H1 (cell line): ENCODE results near the gene VWF. TPM values are rescaled to one million over a fixed set of nuclear protein-coding genes. Genes with fewer than 3 reads are reported as not detected.

Source experiments
- CTCF ChIA-PET: fragments of 300-600 bp; sonication (Branson Sonifier 250); formaldehyde crosslinking; loops from one replicate; lab custom pipeline; 2021; ENCODE audit not compliant: partially characterized antibody; lab: Charles Lee
- POLR2A ChIA-PET: fragments of 300-600 bp; sonication (Branson Sonifier 250); formaldehyde crosslinking; loops from one replicate; lab custom pipeline; 2021; ENCODE audit warnings: inconsistent platforms; ENCODE audit not compliant: partially characterized antibody; lab: Charles Lee
- DNase-seq, 2 experiments: peaks; one replicate each; pipeline versions ENCODE4 v3.0.0 to v3.0.0-alpha.2; 2010 to 2022; ENCODE audit warnings: low spot score in 2 of 2, low read depth in 1 of 2, mixed read lengths in 1 of 2
- FAIRE-seq: peaks from 2 replicates; lab custom pipeline; 2011; peaks lifted over from hg19 to GRCh38; lab: Jason Lieb, UNC
- H2AFZ ChIP-seq: 2 replicates; pipeline ENCODE4 v1.8.1; 2012; ENCODE audit warnings: low read length, inconsistent platforms
- H2AK5ac ChIP-seq: 2 replicates; pipeline ENCODE4 v1.6.1; 2013; ENCODE audit warnings: low read depth, low read length
- H2BK120ac ChIP-seq: replicated peaks from 2 replicates; pipeline ENCODE3; 2013; ENCODE audit warnings: low read depth, low read length, inconsistent platforms
- H2BK12ac ChIP-seq: 2 replicates; pipeline ENCODE4 v1.6.1; 2013; ENCODE audit warnings: low read depth, low read length
- H2BK15ac ChIP-seq: 2 replicates; pipeline ENCODE4 v1.6.1; 2013; ENCODE audit warnings: low read length
- H2BK20ac ChIP-seq: 2 replicates; pipeline ENCODE4 v1.6.1; 2013; ENCODE audit warnings: low read length
- H2BK5ac ChIP-seq: 2 replicates; pipeline ENCODE4 v1.6.1; 2013; ENCODE audit warnings: low read depth, low read length
- H3K14ac ChIP-seq: 2 replicates; pipeline ENCODE4 v1.6.1; 2013; ENCODE audit warnings: inconsistent platforms; ENCODE audit not compliant: insufficient read length
- H3K18ac ChIP-seq: 2 replicates; pipeline ENCODE4 v1.6.1; 2013; ENCODE audit warnings: low read length; ENCODE audit errors: extremely low read depth
- H3K23ac ChIP-seq: 2 replicates; pipeline ENCODE4 v1.6.1; 2013; ENCODE audit warnings: inconsistent platforms; ENCODE audit not compliant: insufficient read length
- H3K23me2 ChIP-seq: 2 replicates; pipeline ENCODE4 v1.6.1; 2013; ENCODE audit warnings: low read depth, low read length
- H3K27ac ChIP-seq: 2 replicates; pipeline ENCODE4 v1.6.1; 2011; ENCODE audit warnings: low read depth, low read length, inconsistent platforms
- H3K27me3 ChIP-seq, 4 experiments: replicated peaks in 1 of 4; 1 replicate in 1 of 4; 2 replicates in 3 of 4; pipeline versions ENCODE4 v1.6.1 to v1.8.1; 2011 to 2013; ENCODE audit warnings: low read length in 3 of 4, mild to moderate bottlenecking in 3 of 4, inconsistent platforms in 2 of 4, mixed read lengths in 2 of 4, moderate library complexity in 1 of 4; ENCODE audit not compliant: control insufficient read depth in 3 of 4, insufficient read depth in 3 of 4; ENCODE audit errors: extremely low read depth in 1 of 4
- H3K36me3 ChIP-seq, 4 experiments: 2 replicates each; pipeline versions ENCODE4 v1.6.1 to v1.8.1; 2011 to 2013; ENCODE audit warnings: mild to moderate bottlenecking in 4 of 4, low read length in 3 of 4, moderate library complexity in 2 of 4, control low read depth in 1 of 4, inconsistent platforms in 1 of 4; ENCODE audit not compliant: insufficient read depth in 4 of 4, control insufficient read depth in 2 of 4
- H3K4ac ChIP-seq: replicated peaks from 2 replicates; pipeline ENCODE3; 2013; ENCODE audit warnings: low read length, low read depth, mixed read lengths, inconsistent platforms; ENCODE audit not compliant: insufficient read length
- H3K4me1 ChIP-seq, 4 experiments: replicated peaks in 1 of 4; 1 replicate in 1 of 4; 2 replicates in 3 of 4; pipeline versions ENCODE4 v1.6.1 to v1.8.1; 2011 to 2013; ENCODE audit warnings: low read length in 3 of 4, inconsistent platforms in 2 of 4, mixed read lengths in 1 of 4; ENCODE audit not compliant: insufficient read depth in 4 of 4, control insufficient read depth in 3 of 4
- H3K4me2 ChIP-seq, 2 experiments: 2 replicates each; pipeline versions ENCODE4 v1.6.1 to v1.8.1; 2011 to 2013; ENCODE audit warnings: low read depth in 2 of 2, low read length in 2 of 2, control low read depth in 1 of 2, inconsistent platforms in 1 of 2, mild to moderate bottlenecking in 1 of 2; ENCODE audit not compliant: insufficient read depth in 1 of 2
- H3K4me3 ChIP-seq, 4 experiments: fragments of 200-600, 300-600 bp in 1 of 4; sonication (generic), shearing (Covaris generic), sonication (Bioruptor Twin) in 1 of 4; 2 replicates each; pipeline versions ENCODE4 v1.5.1 to v1.8.1; 2011 to 2016; ENCODE audit warnings: low read length in 4 of 4, low read depth in 3 of 4, control low read depth in 2 of 4, inconsistent platforms in 2 of 4, mild to moderate bottlenecking in 2 of 4, mixed read lengths in 1 of 4, moderate library complexity in 1 of 4; ENCODE audit not compliant: insufficient read depth in 2 of 4; ENCODE audit errors: extremely low read depth in 1 of 4
- H3K56ac ChIP-seq: replicated peaks from 2 replicates; pipeline ENCODE3; 2013; ENCODE audit warnings: low read depth, mild to moderate bottlenecking, mixed read lengths, low read length, inconsistent platforms; ENCODE audit not compliant: insufficient read length
- H3K79me1 ChIP-seq: 2 replicates; pipeline ENCODE4 v1.6.1; 2013; ENCODE audit warnings: low read depth, low read length, control low read depth
- H3K79me2 ChIP-seq, 2 experiments: 2 replicates each; pipeline versions ENCODE4 v1.6.1 to v1.8.1; 2012 to 2013; ENCODE audit warnings: low read length in 2 of 2, mild to moderate bottlenecking in 2 of 2, inconsistent platforms in 1 of 2; ENCODE audit not compliant: insufficient read depth in 2 of 2, control insufficient read depth in 1 of 2
- H3K9ac ChIP-seq, 4 experiments: replicated peaks in 1 of 4; 1 replicate in 1 of 4; 2 replicates in 3 of 4; pipeline versions ENCODE4 v1.6.1 to v1.8.1; 2011 to 2013; ENCODE audit warnings: low read depth in 3 of 4, low read length in 3 of 4, control low read depth in 2 of 4, mild to moderate bottlenecking in 2 of 4, moderate library complexity in 2 of 4, inconsistent platforms in 1 of 4; ENCODE audit errors: extremely low read depth in 1 of 4
- H3K9me3 ChIP-seq, 2 experiments: 2 replicates each; pipeline versions ENCODE4 v1.6.1 to v1.8.1; 2012 to 2013; ENCODE audit warnings: mild to moderate bottlenecking in 2 of 2, moderate library complexity in 2 of 2, control low read depth in 1 of 2, inconsistent platforms in 1 of 2, low read depth in 1 of 2, low read length in 1 of 2, mixed read lengths in 1 of 2; ENCODE audit not compliant: insufficient read depth in 2 of 2
- H4K20me1 ChIP-seq, 2 experiments: replicated peaks in 1 of 2; 2 replicates each; pipeline versions ENCODE3 to v1.8.1; 2011 to 2013; ENCODE audit warnings: inconsistent platforms in 2 of 2, low read length in 2 of 2, mild to moderate bottlenecking in 1 of 2; ENCODE audit not compliant: insufficient read depth in 2 of 2, control insufficient read depth in 1 of 2
- H4K5ac ChIP-seq: 2 replicates; pipeline ENCODE4 v1.6.1; 2013; ENCODE audit warnings: low read length, low read depth, mixed read lengths, inconsistent platforms; ENCODE audit not compliant: insufficient read length
- H4K8ac ChIP-seq: 2 replicates; pipeline ENCODE4 v1.8.0; 2013; ENCODE audit warnings: mild to moderate bottlenecking, moderate library complexity, low read length, inconsistent platforms; ENCODE audit not compliant: insufficient read depth; ENCODE audit errors: extremely low read depth
- H4K91ac ChIP-seq: replicated peaks from 2 replicates; pipeline ENCODE3; 2013; ENCODE audit warnings: low read length, mixed read lengths, inconsistent platforms; ENCODE audit not compliant: insufficient read length
- CBX8 ChIP-seq: fragments of 300-800, 300-1000 bp; sonication (generic); IDR thresholded peaks from 2 replicates; pipeline ENCODE4 v1.7.1; 2016; ENCODE audit warnings: low read depth, low read length, borderline replicate concordance
- CHD1 ChIP-seq: IDR thresholded peaks from 2 replicates; pipeline ENCODE4 v1.6.1; 2012; ENCODE audit warnings: low read depth, low read length, improper control_type of control experiment
- HDAC2 ChIP-seq, 2 experiments: fragments of 300-600 bp in 1 of 2; sonication (generic) in 1 of 2; IDR thresholded peaks; 2 replicates each; pipeline ENCODE4 v1.6.1; 2011 to 2012; ENCODE audit warnings: low read depth in 2 of 2, low read length in 2 of 2, mild to moderate bottlenecking in 2 of 2, moderate library complexity in 2 of 2, borderline replicate concordance in 1 of 2, inconsistent platforms in 1 of 2
- JUND ChIP-seq: IDR thresholded peaks from 2 replicates; pipeline ENCODE4 v1.6.1; 2011; ENCODE audit warnings: mild to moderate bottlenecking, improper control_type of control experiment, low read length
- POLR2A ChIP-seq, 2 experiments: IDR thresholded peaks; 1 replicate in 1 of 2; 2 replicates in 1 of 2; pipeline ENCODE4 v1.6.1; 2011; ENCODE audit warnings: low read depth in 2 of 2, low read length in 2 of 2, mild to moderate bottlenecking in 2 of 2; ENCODE audit errors: control extremely low read depth in 1 of 2
- POLR2AphosphoS5 ChIP-seq: IDR thresholded peaks from 2 replicates; pipeline ENCODE4 v1.6.1; 2011; ENCODE audit warnings: low read depth, low read length
- POU5F1 ChIP-seq: IDR thresholded peaks from 2 replicates; pipeline ENCODE4 v1.6.1; 2011; ENCODE audit warnings: low read depth, mild to moderate bottlenecking, low read length, moderate library complexity
- RNF2 ChIP-seq: fragments of 200-900, 300-1000 bp; sonication (generic); IDR thresholded peaks from 2 replicates; pipeline ENCODE4 v1.7.1; 2016; ENCODE audit warnings: borderline replicate concordance, low read depth, mild to moderate bottlenecking, antibody characterized with exemption, low read length; ENCODE audit not compliant: poor library complexity, severe bottlenecking; ENCODE audit errors: missing control alignments
- SP1 ChIP-seq: IDR thresholded peaks from 2 replicates; pipeline ENCODE4 v1.6.1; 2011; ENCODE audit warnings: low read depth, low read length
- TAF7 ChIP-seq: optimal IDR thresholded peaks from 2 replicates; pipeline ENCODE3; 2011; ENCODE audit warnings: low read depth, mild to moderate bottlenecking, inconsistent platforms, low read length, moderate library complexity, borderline replicate concordance
- TEAD4 ChIP-seq: IDR thresholded peaks from 2 replicates; pipeline ENCODE4 v1.6.1; 2012; ENCODE audit warnings: low read depth, low read length, inconsistent platforms, mixed read lengths
- ZNF274 ChIP-seq: IDR thresholded peaks from 2 replicates; pipeline ENCODE4 v1.7.0; 2012; ENCODE audit warnings: low read length, borderline replicate concordance; ENCODE audit errors: extremely low read depth
- WGBS, 2 experiments: shearing (Covaris generic) in 1 of 2; methylation state at CpG; one replicate each; pipeline versions ENCODE4 v1.1.6 to v1.1.7; 2013 to 2015; ENCODE audit warnings: low lambda C conversion rate in 2 of 2, mixed read lengths in 2 of 2, inconsistent platforms in 1 of 2, low coverage in 1 of 2, missing lambda C conversion rate in 1 of 2; ENCODE audit not compliant: insufficient replicate concordance in 2 of 2, insufficient coverage in 1 of 2, insufficient read length in 1 of 2; ENCODE audit errors: extremely low coverage in 1 of 2, missing lambda C conversion rate in 1 of 2; 5-methylcytosine and 5-hydroxymethylcytosine counted together
- polyA plus RNA-seq, 7 experiments: library from polyadenylated mRNA; depleted of rRNA in 3 of 7; stranded (reverse) in 5 of 7; unstranded in 2 of 7; fragments of >200 nt in 5 of 7; fragments of 200-250 nt in 2 of 7; gene quantifications; 1 replicate in 5 of 7; 2 replicates in 1 of 7; 4 replicates in 1 of 7; pipeline versions ENCODE4 v1.2.1 to v1.2.3, GENCODE V29; 2011 to 2013; ENCODE audit warnings: missing spikeins in 2 of 7, mixed read lengths in 2 of 7
- total RNA-seq: library from RNA; stranded (reverse); fragmentation: NEBNext Ultra II Directional; extraction: Animal tissue kit (Norgen Biotek cat#: 25700); gene quantifications from 2 replicates; pipeline ENCODE4 v1.2.1, GENCODE V29; 2021

VWF gene
- total and polyA plus RNA-seq, 2 of the 8 experiments (the other 6 are each of a cell fraction or from before 2014, with no cell fraction given) = 0.39 to 0.60 TPM

DNA sequence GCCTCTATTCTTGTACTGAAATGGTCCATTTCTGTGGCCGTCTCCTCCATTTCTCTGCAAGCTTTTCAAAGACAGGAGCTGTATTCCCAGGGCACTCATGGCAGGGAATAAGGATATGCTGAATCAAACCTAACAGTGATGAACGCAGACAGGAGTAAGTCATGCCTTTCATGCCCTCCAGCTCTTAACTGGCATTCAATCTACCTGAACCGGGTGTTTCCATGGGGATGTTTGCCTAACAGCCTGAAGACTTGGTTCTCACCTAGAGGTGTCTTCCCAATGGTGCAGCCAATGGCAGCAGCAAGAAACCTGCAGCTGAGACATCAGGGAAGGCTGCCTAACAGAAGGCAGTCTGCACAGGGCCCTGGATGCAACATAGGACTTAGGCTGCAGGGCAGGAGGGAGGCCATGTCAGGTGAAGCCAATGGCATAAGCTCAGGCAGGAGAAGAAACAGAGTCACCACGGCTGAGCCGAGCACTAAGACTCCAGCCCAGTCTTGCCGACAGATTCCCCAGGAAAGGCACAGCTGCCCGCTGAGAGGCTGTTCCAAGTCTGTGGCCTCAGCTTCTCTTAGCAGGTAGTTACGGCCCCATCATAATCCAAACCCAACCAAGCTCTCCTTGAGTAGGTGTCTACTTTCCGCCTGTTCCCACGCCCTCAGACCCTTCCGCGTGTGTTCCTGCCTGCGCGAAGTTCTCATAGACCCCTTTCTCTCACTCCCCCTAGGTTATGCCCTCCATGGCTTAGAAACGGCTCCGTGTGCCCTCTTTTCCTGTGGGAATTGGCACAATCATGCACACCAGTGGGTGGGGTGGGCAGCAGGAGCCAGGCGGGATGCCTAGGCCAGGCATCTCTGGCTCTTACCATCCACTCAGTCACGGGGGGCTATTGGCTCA lies 44.1 kb downstream of the VWF start:
- Histone ChIP-seq H2AFZ (no peak overlapping the region), H3K23me2 (no peaks in the 10 kb centered on the region), H3K36me3 (no peaks in the 10 kb centered on the region), H4K8ac (no peak overlapping the region), H3K9me3 (no peaks in the 10 kb centered on the region), H3K27ac (no peak overlapping the region), H3K4me2 (no peak overlapping the region), H4K5ac (no peak overlapping the region), H3K9ac (no peak overlapping the region), H3K27me3 (no peaks in the 10 kb centered on the region), H3K14ac (no peak overlapping the region), H3K4me3 (no peak overlapping the region), H2BK15ac (peak overlapping the region; percentile 92), H2BK120ac (no peak overlapping the region), H3K4me1 (peaks cover 8 to 16% (median 11%) of the 10 kb centered on the region in 4 experiments), H2BK5ac (no peak overlapping the region), H3K56ac (no peak overlapping the region), H3K4ac (no peak overlapping the region), H4K91ac (no peak overlapping the region), H4K20me1 (no peaks in the 10 kb centered on the region), H3K79me1 (no peaks in the 10 kb centered on the region), H3K79me2 (no peaks in the 10 kb centered on the region), H3K23ac (no peak overlapping the region), H2BK20ac (peak overlapping the region; percentile 43; the same call in 1 of the 2 replicates), H3K18ac (no peak overlapping the region; the same call in 1 of the 2 replicates), H2AK5ac (peak overlapping the region; percentile 85; the same call in 1 of the 2 replicates), H2BK12ac (0 out of 2 replicates have a peak overlapping the region, but pooled peaks have one; percentile 2)
- no peak for TF ChIP-seq TEAD4
- TF ChIP-seq POLR2A (IDR thresholded peaks at IDR 0.05; ENCODE audit: control extremely low read depth in 1 of 2, low read depth in 2 of 2, low read length in 2 of 2) = no peak
- no peak for TF ChIP-seq CHD1
- no peak for TF ChIP-seq ZNF274
- TF ChIP-seq POU5F1 = no peak
- TF ChIP-seq SP1 = no peak
- TF ChIP-seq JUND = no peak
- no peak for TF ChIP-seq TAF7
- TF ChIP-seq POLR2AphosphoS5 = no peak
- TF ChIP-seq RNF2 = no peak
- TF ChIP-seq HDAC2 (IDR thresholded peaks at IDR 0.05; ENCODE audit: borderline replicate concordance in 1 of 2, low read depth in 2 of 2, low read length in 2 of 2) = no peak
- TF ChIP-seq CBX8 = no peak
- FAIRE-seq (no peak), DNase-seq (no peak)
- WGBS, 2 experiments = 97% methylated on average over 16 of the region's 18 CpGs; no CpG with 5 or more reads in 1 of the 2 experiments
- POLR2A ChIA-PET = interaction anchor here (1.3 to 2.1 kb wide), 2 partner anchors 9 to 16 kb away, joined by 3 to 6 read pairs; no protein-coding TSS in a partner anchor
- CTCF ChIA-PET = interaction anchor here (0.5 to 2.7 kb wide), 10 partner anchors 10 to 207 kb away, joined by 3 to 13 read pairs (median 4); no protein-coding TSS in a partner anchor
